Upper lobe of left lung (tissue), 6 donors: ENCODE measurements around the gene ZBTB16. TPM values are rescaled to one million over a fixed set of nuclear protein-coding genes. Genes with fewer than 3 reads are reported as not detected.

Source experiments
- ATAC-seq, 2 donors: fragments of 200-7000 bp; cut with Tn5 transposase; one replicate each; pipeline ENCODE4 v1.9.1; 2022; ENCODE audit warnings: mild to moderate bottlenecking in 2 of 2, moderate library complexity in 2 of 2; ENCODE audit not compliant: low FRiP score in 2 of 2
- DNase-seq, 2 donors: peaks; one replicate each; pipeline ENCODE4 v3.0.0-alpha.2; 2019 to 2020
- H3K27ac ChIP-seq, 4 donors: fragments of 200-600 bp; sonication (generic); one replicate each; pipeline ENCODE4 v1.5.1; 2016 to 2019
- H3K27me3 ChIP-seq, 4 donors: fragments of 200-600 bp; sonication (generic); one replicate each; pipeline ENCODE4 v1.5.1; 2017 to 2019
- H3K36me3 ChIP-seq, 4 donors: fragments of 200-600 bp; sonication (generic); one replicate each; pipeline ENCODE4 v1.5.1; 2016 to 2019
- H3K4me1 ChIP-seq, 4 donors: fragments of 200-600 bp; sonication (generic); one replicate each; pipeline ENCODE4 v1.5.1; 2018 to 2019
- H3K4me3 ChIP-seq, 4 donors: fragments of 200-600 bp; sonication (generic); one replicate each; pipeline ENCODE4 v1.5.1; 2017 to 2019; ENCODE audit warnings: mild to moderate bottlenecking in 2 of 4, moderate library complexity in 1 of 4
- H3K9me3 ChIP-seq, 4 donors: fragments of 200-600 bp; sonication (generic); one replicate each; pipeline ENCODE4 v1.5.1; 2018 to 2019
- EP300 ChIP-seq, 4 donors: sonication (generic); formaldehyde crosslinking; IDR thresholded peaks; one replicate each; pipeline ENCODE4 v1.5.1; 2017; ENCODE audit warnings: antibody characterized with exemption in 4 of 4, control low read depth in 2 of 4
- POLR2A ChIP-seq, 4 donors: fragments of 450-650 bp; IDR thresholded peaks; one replicate each; pipeline ENCODE4 v1.5.1; 2016 to 2017; ENCODE audit warnings: antibody characterized with exemption in 4 of 4, mild to moderate bottlenecking in 2 of 4
- POLR2AphosphoS5 ChIP-seq, 2 donors: sonication (generic); formaldehyde crosslinking; IDR thresholded peaks; one replicate each; pipeline ENCODE4 v1.5.1; 2017; ENCODE audit warnings: antibody characterized with exemption in 2 of 2
- WGBS, 2 donors: methylation state at CpG; one replicate each; pipeline ENCODE4 v1.1.5; 2017 to 2018; 5-methylcytosine and 5-hydroxymethylcytosine counted together
- total RNA-seq, 6 donors: library from RNA; depleted of rRNA in 4 of 6; stranded (reverse); fragments of >200 nt in 4 of 6; gene quantifications; one replicate each; pipeline versions ENCODE4 v1.1.0 to v1.2.1, GENCODE V29; 2016 to 2021
- TF ChIP-seq, protein P1 (sequence below), 6 experiments: fragments of 450-650 bp in 4 of 6; fragments of 200-600 bp in 2 of 6; sonication (generic) in 2 of 6; IDR thresholded peaks; one replicate each; pipeline ENCODE4 v1.5.1; 2016 to 2019; ENCODE audit warnings: antibody characterized with exemption in 6 of 6
- donor health status: DM: no; HTN: no; CAD: no; lungs with moderate emphysema.
- donor health status: DM: no; HTN: yes; CAD: no; lungs with severe emphysema.

ZBTB16 gene
- total RNA-seq, 6 donors from 2014 or later = 110 to 584 (median 179) TPM

DNA sequence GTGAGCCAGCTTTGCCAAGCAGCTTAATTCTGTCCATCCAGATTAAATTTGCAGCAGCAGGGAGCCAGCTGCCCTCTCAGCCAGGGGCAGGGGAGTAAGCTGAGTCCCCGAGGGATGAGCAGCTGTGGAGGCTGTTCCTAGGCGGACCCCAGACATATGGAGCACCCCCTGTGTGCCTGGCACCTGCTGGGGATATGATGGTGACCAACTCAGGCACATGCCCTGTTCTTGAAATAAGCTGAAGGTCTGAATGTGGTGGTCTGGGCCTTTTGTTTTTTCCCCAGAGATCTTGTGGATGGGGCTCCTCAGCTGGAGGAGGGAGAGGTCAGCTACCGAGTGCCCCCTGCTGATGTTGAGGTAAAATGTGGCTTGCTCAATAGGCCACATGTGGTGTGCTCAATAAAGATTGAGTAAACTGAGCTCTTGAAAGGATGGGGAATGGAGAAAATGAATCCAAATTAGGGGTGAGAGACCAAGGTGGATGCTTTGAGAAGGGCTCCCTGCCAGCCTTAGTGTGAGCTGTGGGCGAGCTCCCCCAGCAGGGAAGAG lies 133.4 kb downstream of the ZBTB16 start:
- no peak for TF ChIP-seq POLR2AphosphoS5 (IDR thresholded peaks at IDR 0.05)
- no peak for TF ChIP-seq POLR2A (IDR thresholded peaks at IDR 0.05)
- TF ChIP-seq, protein P1, sequence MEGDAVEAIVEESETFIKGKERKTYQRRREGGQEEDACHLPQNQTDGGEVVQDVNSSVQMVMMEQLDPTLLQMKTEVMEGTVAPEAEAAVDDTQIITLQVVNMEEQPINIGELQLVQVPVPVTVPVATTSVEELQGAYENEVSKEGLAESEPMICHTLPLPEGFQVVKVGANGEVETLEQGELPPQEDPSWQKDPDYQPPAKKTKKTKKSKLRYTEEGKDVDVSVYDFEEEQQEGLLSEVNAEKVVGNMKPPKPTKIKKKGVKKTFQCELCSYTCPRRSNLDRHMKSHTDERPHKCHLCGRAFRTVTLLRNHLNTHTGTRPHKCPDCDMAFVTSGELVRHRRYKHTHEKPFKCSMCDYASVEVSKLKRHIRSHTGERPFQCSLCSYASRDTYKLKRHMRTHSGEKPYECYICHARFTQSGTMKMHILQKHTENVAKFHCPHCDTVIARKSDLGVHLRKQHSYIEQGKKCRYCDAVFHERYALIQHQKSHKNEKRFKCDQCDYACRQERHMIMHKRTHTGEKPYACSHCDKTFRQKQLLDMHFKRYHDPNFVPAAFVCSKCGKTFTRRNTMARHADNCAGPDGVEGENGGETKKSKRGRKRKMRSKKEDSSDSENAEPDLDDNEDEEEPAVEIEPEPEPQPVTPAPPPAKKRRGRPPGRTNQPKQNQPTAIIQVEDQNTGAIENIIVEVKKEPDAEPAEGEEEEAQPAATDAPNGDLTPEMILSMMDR (IDR thresholded peaks at IDR 0.05) = no peak
- no peak for TF ChIP-seq EP300 (IDR thresholded peaks at IDR 0.05)
- 91 to 93% methylated on average over 4 of the region's 4 CpGs for WGBS, 2 donors
- DNase-seq (no peak), ATAC-seq (no peak)
- Histone ChIP-seq H3K27me3 (no peaks in the 10 kb centered on the region), H3K27ac (peak overlapping the region; percentile 21 to 87 (median 68)), H3K4me1 (peaks cover 43 to 57% (median 53%) of the 10 kb centered on the region in 4 donors), H3K9me3 (no peaks in the 10 kb centered on the region), H3K4me3 (no peak overlapping the region), H3K36me3 (peaks cover 16 to 83% (median 32%) of the 10 kb centered on the region in 4 donors)

DNA sequence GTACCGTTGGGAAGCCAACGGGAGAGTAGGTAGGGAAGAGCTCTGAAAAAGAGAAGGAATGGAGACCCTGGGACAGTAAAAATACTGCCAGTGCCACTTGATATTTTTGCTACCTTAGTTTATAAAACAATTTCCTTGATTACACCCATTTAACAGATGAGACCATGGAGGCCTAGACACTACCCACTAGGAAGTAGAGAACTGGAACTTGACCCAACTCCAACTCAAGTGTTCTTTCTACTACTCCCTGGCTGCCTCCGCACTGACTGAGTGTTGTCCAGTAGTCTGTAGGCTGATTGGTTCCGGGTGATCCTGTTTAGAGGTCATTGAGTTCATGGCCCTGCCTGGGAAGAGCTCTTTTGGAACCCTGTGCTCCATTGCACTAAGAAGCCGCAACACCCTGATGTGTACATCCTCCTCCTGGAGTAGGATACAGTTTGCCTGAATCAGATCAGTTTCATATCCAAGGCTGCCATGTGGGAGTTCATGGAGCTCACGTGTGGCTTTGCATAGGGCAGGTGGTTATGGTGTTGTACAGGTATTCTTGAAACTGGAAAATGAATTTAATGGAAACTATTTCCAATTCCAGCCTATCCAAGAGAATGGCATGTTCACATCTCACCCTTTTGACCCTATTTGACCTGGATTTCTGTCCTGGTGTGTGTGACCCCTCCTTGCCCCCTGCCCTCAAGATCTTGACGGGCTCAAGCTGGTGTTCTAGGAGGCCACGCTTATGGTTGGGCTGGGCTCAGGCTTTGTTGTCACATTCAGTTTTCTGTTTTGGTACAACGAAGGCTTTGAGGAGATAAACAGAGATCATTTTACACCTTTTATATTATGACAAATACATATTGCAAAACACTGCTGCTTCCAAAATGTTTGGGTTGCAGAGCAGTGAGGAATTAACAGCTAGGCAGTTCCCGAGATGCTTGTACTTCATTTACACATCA lies 134.5 kb downstream of the ZBTB16 start:
- ATAC-seq (no peak), DNase-seq (no peak)
- H3K4me3 ChIP-seq = no peak overlapping the region
- peak overlapping the region; percentile 21 to 87 (median 68) for H3K27ac ChIP-seq
- TF ChIP-seq POLR2A (IDR thresholded peaks at IDR 0.05) = no peak
- peak in 1 of 4 donors; percentile 15 for TF ChIP-seq EP300 (IDR thresholded peaks at IDR 0.05)
- TF ChIP-seq POLR2AphosphoS5 (IDR thresholded peaks at IDR 0.05) = peak; percentile 51 to 53
- 65 to 71% methylated on average over 9 to 10 of the region's 10 CpGs for WGBS, 2 donors
- H3K9me3 ChIP-seq = no peaks in the 10 kb centered on the region
- peaks cover 52 to 68% (median 63%) of the 10 kb centered on the region in 4 donors for H3K4me1 ChIP-seq
- H3K36me3 ChIP-seq = peaks cover 13 to 78% (median 25%) of the 10 kb centered on the region in 4 donors
- H3K27me3 ChIP-seq = no peaks in the 10 kb centered on the region

DNA sequence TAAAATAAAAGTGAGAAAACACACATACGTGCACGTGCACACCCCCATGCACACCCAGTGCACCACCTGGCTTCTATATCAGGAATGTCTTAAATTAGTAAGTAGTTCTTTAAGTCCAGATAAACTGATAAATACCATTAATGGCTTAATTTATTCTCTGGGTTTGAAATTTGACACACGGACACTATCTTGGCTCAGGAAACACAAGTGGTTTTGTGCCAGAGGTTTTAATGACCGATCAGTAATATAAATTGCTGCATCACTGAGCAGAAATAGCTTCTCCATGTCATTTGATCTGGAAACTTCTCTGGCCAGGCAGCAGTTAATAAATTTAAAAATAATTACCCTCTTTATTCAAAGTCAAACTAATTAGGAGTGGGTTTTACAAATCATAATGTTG lies 135.2 kb downstream of the ZBTB16 start:
- TF ChIP-seq, protein P1 (IDR thresholded peaks at IDR 0.05) = no peak
- Histone ChIP-seq H3K27me3 (no peaks in the 10 kb centered on the region), H3K27ac (peak overlapping the region; percentile 72 to 88 (median 88)), H3K9me3 (no peaks in the 10 kb centered on the region), H3K4me1 (peaks cover 59 to 74% (median 70%) of the 10 kb centered on the region in 4 donors), H3K36me3 (peaks cover 13 to 77% (median 26%) of the 10 kb centered on the region in 4 donors), H3K4me3 (no peak overlapping the region)
- 58% methylated on average over 4 of the region's 4 CpGs for WGBS, 2 donors
- DNase-seq = no peak
- no peak for ATAC-seq

DNA sequence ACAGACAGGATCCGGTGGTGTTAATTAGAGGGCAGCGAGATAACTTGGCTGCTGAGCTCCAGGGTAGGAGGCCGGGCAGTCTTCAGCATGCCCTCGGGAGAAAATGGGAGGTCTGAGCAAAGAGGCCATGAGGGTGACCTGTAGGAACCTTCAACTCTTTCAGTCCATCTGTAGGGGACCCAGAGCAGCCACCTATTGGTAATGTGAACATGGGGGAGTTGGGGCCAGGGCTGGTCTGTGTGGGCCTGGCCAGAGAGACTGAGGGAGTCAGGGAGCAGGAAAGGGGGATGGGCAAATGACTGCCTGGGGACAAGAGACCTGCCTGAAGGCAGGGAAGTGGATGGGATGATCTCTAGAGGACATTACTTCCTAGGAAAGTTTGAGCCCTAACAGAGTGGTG lies 135.6 kb downstream of the ZBTB16 start:
- H3K4me3 ChIP-seq = no peak overlapping the region
- H3K9me3 ChIP-seq = no peaks in the 10 kb centered on the region
- WGBS, 2 donors = 74 to 78% methylated on average over 4 of the region's 4 CpGs
- DNase-seq (no peak), ATAC-seq (no peak)
- H3K36me3 ChIP-seq = peaks cover 13 to 72% (median 24%) of the 10 kb centered on the region in 4 donors
- peak overlapping the region; percentile 72 to 88 (median 88) for H3K27ac ChIP-seq
- TF ChIP-seq EP300 (IDR thresholded peaks at IDR 0.05) (no peak), POLR2AphosphoS5 (IDR thresholded peaks at IDR 0.05) (no peak), POLR2A (IDR thresholded peaks at IDR 0.05) (no peak)
- TF ChIP-seq, protein P1 (IDR thresholded peaks at IDR 0.05) = no peak
- no peaks in the 10 kb centered on the region for H3K27me3 ChIP-seq
- peaks cover 59 to 74% (median 72%) of the 10 kb centered on the region in 4 donors for H3K4me1 ChIP-seq

DNA sequence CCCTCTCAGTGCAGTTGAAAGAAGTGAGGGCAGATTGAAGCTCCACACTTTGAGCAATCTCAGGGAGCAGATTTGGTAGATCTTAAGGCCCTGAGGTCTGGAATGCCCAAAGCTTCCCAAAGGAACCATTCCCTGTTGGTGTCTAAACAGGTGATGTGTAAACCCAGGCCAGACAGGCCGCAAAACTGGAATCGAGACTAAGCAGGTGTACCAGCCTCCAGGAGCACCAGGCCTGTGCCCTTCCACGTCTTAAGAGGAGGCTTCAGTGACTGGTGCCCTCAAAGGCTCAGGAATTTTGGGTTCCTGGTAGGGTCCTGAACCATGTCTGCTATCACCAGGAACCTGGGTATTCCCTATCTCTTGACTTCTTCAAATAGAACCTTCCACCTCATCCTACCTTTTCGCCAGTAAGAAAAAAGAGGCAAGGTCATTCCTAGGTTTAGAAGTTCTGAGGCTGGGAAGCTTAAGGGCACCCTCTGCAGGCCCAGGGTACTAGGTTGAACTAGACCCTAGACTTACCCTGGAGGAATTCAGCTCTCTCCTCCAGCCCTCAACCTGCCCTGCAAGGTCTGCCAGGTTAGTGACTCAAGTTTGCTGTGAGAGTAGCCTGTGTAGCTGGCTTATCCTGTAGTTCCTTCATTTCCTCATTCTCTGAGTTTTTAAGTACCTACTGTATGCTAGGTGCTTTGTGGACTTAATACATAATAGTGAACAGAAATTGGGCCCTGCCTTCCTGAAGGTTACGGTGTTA lies 136.6 kb downstream of the ZBTB16 start:
- Histone ChIP-seq H3K27me3 (no peaks in the 10 kb centered on the region), H3K27ac (peak overlapping the region; percentile 72 to 88 (median 88)), H3K36me3 (peaks cover 13 to 69% (median 18%) of the 10 kb centered on the region in 4 donors), H3K4me1 (peaks cover 59 to 81% (median 77%) of the 10 kb centered on the region in 4 donors), H3K9me3 (no peaks in the 10 kb centered on the region), H3K4me3 (no peak overlapping the region)
- 84 to 86% methylated on average over 5 of the region's 5 CpGs for WGBS, 2 donors
- ATAC-seq = peak; percentile 9 to 81
- peak in 1 of 2 donors; percentile 83 for DNase-seq
- TF ChIP-seq EP300 (IDR thresholded peaks at IDR 0.05) = peak in 1 of 4 donors; percentile 64
- TF ChIP-seq POLR2A (IDR thresholded peaks at IDR 0.05) = peak in 1 of 4 donors; percentile 36
- TF ChIP-seq, protein P1 (IDR thresholded peaks at IDR 0.05) = no peak
- no peak for TF ChIP-seq POLR2AphosphoS5 (IDR thresholded peaks at IDR 0.05)
